KG1 (cell line): Measurements from ENCODE around the gene DMP1.
"Not testable (repeated sequence)": the region's sequence is repeated elsewhere in the genome, so short reads cannot be mapped to it uniquely, and the experiment has no call there.

Source experiments
- DNase-seq: peaks from one replicate; lab custom pipeline; 2025; lab: John Stamatoyannopoulos, UW

Gene DMP1

DNA sequence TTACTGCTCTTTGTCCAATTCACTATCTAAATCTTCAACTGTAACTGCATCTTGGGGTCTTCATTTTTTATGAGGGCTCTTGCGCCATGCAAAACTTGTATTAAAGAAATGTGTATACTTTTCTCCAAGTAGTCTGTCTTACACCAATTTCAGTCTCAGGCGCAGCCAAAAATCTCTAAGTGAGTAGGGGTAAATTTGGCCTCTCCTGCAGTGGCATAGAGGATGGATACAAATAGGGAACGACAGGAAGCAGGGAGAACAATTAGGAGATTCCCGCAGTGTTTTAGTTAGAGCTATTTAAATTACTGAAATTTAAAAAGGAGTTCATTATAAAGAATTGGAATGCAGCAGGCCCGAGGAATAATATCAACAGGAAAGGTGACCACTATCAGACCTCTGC is 30.2 kb downstream of the DMP1 start:
- no peak for DNase-seq

DNA sequence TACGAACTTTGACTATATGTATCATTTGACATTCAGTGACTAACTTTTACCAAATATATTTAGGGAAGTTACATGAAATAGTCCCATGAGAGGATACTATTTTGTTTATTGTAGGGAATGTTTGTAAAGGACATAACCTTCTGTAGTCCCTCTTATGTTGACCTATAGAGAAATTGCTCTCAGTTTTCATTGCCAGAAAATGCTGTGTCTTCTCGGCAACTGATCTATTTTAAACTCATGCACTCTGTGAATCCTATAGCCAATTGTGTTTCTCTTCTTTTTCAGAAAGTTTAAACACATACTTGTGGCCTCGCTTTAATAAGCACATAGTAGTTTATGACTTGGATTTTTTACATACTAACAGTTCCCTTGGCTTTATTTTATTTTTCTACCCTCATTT is 38.2 kb downstream of the DMP1 start:
- no peak for DNase-seq

DNA sequence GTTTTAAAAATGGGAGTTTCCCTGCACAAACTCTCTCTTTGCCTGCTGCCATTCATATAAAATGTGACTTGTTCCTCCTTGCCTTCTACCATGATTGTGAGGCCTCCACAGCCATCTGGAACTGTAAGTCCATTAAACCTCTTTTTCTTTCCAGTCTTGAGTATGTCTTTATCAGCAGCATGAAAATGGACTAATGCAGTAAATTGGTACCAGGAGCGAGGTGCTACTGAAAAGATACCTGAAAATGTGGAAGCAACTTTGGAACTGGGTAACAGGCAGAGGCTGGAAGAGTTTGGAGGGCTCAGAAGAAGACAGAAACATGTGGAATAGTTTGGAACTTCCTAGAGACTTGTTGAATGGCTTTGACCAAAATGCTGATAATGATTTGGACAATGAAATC is 40.9 kb downstream of the DMP1 start:
- DNase-seq: not testable (repeated sequence)

DNA sequence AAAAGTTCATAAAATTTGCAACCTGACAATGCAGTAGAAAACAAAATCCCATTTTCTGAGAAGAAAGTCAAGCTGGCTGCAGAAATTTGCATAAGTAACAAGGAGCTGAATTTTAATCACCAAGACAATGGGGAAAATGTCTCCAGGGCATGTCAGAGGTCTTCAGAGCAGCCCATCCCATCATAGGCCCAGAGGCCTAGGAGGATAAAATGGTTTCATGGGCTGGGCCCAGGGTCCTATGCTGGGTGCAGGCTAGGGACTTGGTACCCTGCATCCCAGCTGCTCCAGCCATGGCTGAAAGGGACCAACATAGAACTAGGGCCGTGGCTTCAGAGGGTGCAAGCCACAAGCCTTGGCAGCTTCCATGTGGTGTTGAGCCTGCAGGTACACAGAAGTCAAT is 42.0 kb downstream of the DMP1 start:
- not testable (repeated sequence) for DNase-seq

DNA sequence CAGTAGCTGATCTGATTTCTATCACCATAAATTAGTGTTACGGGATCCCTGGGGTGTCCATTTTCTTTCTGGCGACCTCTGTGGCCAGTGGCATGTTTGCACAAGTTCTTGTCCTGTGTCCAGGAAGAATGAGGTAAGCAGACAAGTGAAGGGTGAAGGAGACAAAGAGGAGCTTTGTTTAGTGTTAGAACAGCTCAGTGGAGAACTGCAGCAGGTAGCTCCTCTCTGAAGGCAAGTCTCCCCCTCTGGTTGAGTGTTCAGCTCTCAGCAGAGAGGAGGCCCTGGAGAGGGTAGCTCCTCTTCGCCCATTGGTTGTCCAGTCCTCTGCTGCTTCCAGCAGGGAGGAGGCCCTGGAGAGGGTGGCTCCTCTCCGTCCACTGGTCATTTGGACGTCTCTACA is 47.2 kb downstream of the DMP1 start:
- DNase-seq: no peak

DNA sequence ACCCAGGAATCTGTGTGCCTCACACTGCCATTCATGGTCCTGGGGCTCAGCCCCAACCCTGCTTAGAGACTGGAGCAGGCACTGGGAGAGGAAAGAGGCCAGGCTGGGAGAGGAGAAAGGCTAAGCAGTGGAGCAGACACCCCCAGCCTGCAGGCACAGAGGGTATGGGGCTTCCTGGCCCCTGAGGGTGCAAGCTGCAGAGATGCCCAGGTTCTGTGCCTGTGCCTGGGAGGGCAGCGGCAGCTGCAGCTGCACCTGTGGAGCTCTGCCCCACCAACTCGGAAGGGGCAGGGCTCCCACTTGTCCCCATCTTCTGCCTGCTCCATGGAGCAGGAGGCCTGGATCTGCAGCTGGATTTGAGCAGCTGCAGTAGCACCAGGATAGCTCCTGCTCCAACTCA is 47.9 kb downstream of the DMP1 start:
- DNase-seq: no peak

DNA sequence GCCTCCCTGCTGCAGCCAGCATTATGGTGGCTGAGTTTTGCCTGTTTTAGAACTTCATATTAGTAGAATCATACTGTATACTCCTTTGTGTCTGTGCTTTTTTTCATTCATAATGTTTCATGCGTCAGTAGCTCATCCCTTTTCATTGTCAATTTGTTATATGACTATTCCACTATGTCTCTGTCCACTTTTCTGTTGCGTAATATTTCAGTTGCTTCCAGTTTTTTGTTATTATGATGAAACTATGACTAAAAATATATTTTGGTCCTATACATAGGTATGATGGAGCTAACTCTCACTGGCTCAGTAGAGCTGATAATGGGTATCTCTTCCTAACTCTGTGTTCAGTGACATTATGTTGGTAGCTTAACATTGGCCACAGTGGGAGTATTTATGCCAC is 48.3 kb downstream of the DMP1 start:
- DNase-seq: no peak

DNA sequence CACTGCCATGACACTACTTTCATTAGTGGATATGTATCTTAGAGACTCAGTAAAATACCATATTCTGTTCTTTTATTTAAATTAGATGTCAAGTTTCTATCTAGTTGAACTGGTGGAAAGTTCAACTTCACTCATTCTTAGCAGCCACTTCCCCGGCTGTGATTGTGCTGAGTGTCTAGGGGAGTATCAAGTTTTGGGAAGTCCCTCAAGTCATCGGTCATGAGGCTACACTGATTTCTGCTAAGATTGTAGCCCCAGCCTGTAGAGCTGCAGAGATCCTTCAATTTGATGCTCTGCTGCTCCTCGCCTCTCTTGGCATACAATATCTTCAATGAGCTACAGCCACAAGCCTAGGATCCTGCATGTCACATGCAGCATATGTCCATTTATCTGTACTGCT is 53.9 kb downstream of the DMP1 start:
- DNase-seq: no peak

DNA sequence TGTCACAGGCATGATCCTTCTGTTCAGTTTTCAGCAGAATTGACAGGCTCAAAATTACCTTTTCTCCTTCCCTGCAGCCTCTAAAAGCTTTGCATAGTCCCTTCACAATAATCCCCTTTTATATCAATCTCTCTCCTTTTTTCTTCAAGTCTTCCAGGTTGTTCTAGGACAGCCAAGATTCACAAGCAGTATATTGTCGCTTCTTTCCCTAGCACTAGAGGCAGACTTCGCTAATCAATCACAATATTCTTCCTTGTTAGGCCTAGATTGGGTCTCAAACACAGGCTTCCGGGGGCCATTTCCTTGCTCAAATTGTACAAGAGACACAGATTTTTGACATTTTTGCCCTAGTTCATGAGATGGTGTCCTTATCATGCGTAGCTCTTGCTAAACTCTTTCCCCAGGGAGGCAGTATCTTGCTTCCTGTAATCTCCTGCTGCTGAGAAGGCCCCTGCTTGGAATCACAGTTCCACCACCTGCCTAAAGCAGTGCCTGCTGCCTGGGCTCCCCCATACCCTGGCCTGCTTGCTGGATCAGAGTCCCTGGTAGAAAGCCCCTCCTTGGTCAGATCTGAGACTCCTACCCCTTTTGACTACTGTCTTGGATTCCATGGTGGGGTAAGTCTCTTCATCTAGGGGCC is 57.3 kb downstream of the DMP1 start:
- no peak for DNase-seq
